ENCODE results near the gene ARL5C.

GRCh38 chr17:39210093-39210434 is 44.1 kb upstream of the ARL5C start:
- TF ChIP-seq, protein P1, sequence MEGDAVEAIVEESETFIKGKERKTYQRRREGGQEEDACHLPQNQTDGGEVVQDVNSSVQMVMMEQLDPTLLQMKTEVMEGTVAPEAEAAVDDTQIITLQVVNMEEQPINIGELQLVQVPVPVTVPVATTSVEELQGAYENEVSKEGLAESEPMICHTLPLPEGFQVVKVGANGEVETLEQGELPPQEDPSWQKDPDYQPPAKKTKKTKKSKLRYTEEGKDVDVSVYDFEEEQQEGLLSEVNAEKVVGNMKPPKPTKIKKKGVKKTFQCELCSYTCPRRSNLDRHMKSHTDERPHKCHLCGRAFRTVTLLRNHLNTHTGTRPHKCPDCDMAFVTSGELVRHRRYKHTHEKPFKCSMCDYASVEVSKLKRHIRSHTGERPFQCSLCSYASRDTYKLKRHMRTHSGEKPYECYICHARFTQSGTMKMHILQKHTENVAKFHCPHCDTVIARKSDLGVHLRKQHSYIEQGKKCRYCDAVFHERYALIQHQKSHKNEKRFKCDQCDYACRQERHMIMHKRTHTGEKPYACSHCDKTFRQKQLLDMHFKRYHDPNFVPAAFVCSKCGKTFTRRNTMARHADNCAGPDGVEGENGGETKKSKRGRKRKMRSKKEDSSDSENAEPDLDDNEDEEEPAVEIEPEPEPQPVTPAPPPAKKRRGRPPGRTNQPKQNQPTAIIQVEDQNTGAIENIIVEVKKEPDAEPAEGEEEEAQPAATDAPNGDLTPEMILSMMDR (IDR thresholded peaks at IDR 0.05) = no peak
- TF ChIP-seq POLR2A (IDR thresholded peaks at IDR 0.05) = no peak

Data from esophagus squamous epithelium (tissue), 4 donors.